ENCODE results near the gene OGDH. TPM values are rescaled to one million over a fixed set of nuclear protein-coding genes. Genes with fewer than 3 reads are reported as not detected.

Gene OGDH
- total RNA-seq, 3 donors from 2014 or later (not counting 1 experiment from before 2014, with no cell fraction given): 69.2 to 86.7 (median 81.4) TPM

- no peak for ATAC-seq
- WGBS (ENCODE audit: insufficient coverage): 100% methylated on average over 1 of the region's 1 CpG
- Histone ChIP-seq H3K27me3 (ENCODE audit: control insufficient read depth, insufficient read depth, low read length) (no peaks in the 10 kb centered on the region), H3K27ac (ENCODE audit: low read length) (no peak overlapping the region), H3K4me3 (ENCODE audit: low read length) (no peak overlapping the region), H3K9me3 (ENCODE audit: control insufficient read depth, insufficient read depth, low read length) (no peaks in the 10 kb centered on the region), H3K4me1 (ENCODE audit: control insufficient read depth, insufficient read depth, low read length) (no peaks in the 10 kb centered on the region), H3K36me3 (ENCODE audit: control insufficient read depth, insufficient read depth, low read length) (no peaks in the 10 kb centered on the region)
- H3K9me3 Mint-ChIP-seq: no peaks in the 10 kb centered on the region
- TF ChIP-seq, protein P1, sequence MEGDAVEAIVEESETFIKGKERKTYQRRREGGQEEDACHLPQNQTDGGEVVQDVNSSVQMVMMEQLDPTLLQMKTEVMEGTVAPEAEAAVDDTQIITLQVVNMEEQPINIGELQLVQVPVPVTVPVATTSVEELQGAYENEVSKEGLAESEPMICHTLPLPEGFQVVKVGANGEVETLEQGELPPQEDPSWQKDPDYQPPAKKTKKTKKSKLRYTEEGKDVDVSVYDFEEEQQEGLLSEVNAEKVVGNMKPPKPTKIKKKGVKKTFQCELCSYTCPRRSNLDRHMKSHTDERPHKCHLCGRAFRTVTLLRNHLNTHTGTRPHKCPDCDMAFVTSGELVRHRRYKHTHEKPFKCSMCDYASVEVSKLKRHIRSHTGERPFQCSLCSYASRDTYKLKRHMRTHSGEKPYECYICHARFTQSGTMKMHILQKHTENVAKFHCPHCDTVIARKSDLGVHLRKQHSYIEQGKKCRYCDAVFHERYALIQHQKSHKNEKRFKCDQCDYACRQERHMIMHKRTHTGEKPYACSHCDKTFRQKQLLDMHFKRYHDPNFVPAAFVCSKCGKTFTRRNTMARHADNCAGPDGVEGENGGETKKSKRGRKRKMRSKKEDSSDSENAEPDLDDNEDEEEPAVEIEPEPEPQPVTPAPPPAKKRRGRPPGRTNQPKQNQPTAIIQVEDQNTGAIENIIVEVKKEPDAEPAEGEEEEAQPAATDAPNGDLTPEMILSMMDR (IDR thresholded peaks at IDR 0.05): no peak
- H3K27ac Mint-ChIP-seq: no peak overlapping the region
- H3K4me1 Mint-ChIP-seq: peaks cover 7 to 17% of the 10 kb centered on the region in 2 donors
- H3K27me3 Mint-ChIP-seq (ENCODE audit: low read depth in 2 of 2): no peaks in the 10 kb centered on the region
- H3K4me3 Mint-ChIP-seq: no peak overlapping the region
- intact Hi-C loops (cut with micrococcal nuclease): loop anchor here (10.0 kb wide), 1 partner anchor 109 kb away; no protein-coding TSS in a partner anchor
- no peak for DNase-seq
- no peaks in the 10 kb centered on the region for H3K36me3 Mint-ChIP-seq
These were observed 137.3 kb downstream of the OGDH start for GRCh38 chr7:44743750-44744149.

DNA sequence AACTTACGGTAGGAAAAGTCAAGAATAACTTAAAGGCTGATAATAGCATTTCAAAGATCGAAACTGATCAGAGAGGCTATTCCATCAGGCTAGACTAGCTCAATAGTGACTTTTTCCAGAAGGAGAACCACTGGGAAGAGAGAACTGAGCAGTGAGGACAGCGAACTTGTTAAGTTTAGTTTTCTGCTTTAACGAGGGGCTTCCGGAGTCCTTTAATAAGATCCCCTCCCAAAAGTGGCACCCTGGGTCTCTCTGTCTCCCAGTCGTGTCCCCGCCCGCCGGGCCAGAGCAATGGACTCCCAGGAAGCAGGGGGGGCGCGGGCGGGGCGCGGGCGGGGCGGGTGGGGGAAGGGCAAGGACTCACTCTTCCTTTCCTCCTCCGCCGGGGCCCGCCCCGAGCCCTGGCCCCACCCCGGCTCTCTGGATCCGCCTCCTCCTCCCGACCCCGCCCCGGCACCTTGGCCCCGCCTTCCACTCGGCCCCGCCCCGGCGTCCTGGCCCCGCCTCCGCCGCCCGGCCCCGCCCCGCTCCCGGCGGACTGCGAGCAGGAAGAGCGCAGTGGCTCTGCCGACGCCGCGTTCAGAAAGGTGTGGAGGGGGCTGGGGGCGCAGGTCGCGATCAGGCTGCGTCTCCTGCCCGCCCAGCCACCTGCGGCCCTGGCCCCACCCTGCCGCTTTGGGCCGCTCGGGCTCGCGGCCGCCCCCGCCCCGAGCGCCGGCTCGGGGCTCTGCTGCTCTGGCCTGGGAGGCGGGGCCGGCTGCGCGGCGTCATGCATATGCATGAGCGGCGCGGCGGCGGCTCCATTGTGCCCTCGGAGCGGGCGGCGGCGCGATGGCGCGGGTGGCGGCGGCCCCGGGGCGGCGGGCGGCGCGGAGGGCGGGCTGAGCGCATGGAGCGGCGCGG, 141.9 kb downstream of the OGDH start, which contains the start of gene ZMIZ2:
Gene ZMIZ2, plus strand, starts transcription at position 803 of the 903 bp plus-strand sequence. CDS start 7,403 bp downstream, outside the sequence.
- Histone ChIP-seq H3K27ac (ENCODE audit: low read length) (peak within 1 kb of the TSS; percentile 77), H3K36me3 (ENCODE audit: control insufficient read depth, insufficient read depth, low read length) (no peaks in the 10 kb centered on the region), H3K27me3 (ENCODE audit: control insufficient read depth, insufficient read depth, low read length) (no peaks in the 10 kb centered on the region), H3K4me3 (ENCODE audit: low read length) (peak within 1 kb of the TSS; percentile 78), H3K9me3 (ENCODE audit: control insufficient read depth, insufficient read depth, low read length) (no peaks in the 10 kb centered on the region), H3K4me1 (ENCODE audit: control insufficient read depth, insufficient read depth, low read length) (peaks cover 31% of the 10 kb centered on the region)
- WGBS (ENCODE audit: insufficient coverage): 1% methylated on average over 92 of the region's 92 CpGs
- Mint-ChIP-seq H3K4me3 (peak within 1 kb of the TSS; percentile 94), H3K27me3 (ENCODE audit: low read depth in 2 of 2) (no peaks in the 10 kb centered on the region), H3K9me3 (no peaks in the 10 kb centered on the region), H3K4me1 (peaks cover 37 to 48% of the 10 kb centered on the region in 2 donors), H3K36me3 (no peaks in the 10 kb centered on the region), H3K27ac (peak within 1 kb of the TSS; percentile 85 to 96)
- DNase-seq (peak; percentile 93 to 94), ATAC-seq (peak; percentile 89 to 97 (median 93))
- intact Hi-C loops (cut with micrococcal nuclease): loop anchor here (1.0 to 10.0 kb wide), 4 partner anchors 49 to 166 kb away; partner anchors contain the start of genes H2AZ2 and TMED4
- TF ChIP-seq, protein P1 (IDR thresholded peaks at IDR 0.05): no peak

GRCh38 chr7:44748948-44749731, 142.7 kb downstream of the OGDH start:
- ATAC-seq (no peak), DNase-seq (peak in 1 of 2 donors; percentile 48)
- Mint-ChIP-seq H3K4me1 (peaks cover 37 to 47% of the 10 kb centered on the region in 2 donors), H3K36me3 (no peaks in the 10 kb centered on the region), H3K27ac (peak overlapping the region; percentile 85 to 96), H3K27me3 (ENCODE audit: low read depth in 2 of 2) (no peaks in the 10 kb centered on the region), H3K4me3 (peak overlapping the region; percentile 94), H3K9me3 (no peaks in the 10 kb centered on the region)
- 1% methylated on average over 60 of the region's 60 CpGs for WGBS (ENCODE audit: insufficient coverage)
- H3K4me1 ChIP-seq (ENCODE audit: control insufficient read depth, insufficient read depth, low read length): peaks cover 36% of the 10 kb centered on the region
- H3K27me3 ChIP-seq (ENCODE audit: control insufficient read depth, insufficient read depth, low read length): no peaks in the 10 kb centered on the region
- H3K36me3 ChIP-seq (ENCODE audit: control insufficient read depth, insufficient read depth, low read length): no peaks in the 10 kb centered on the region
- peak overlapping the region; percentile 65 for H3K27ac ChIP-seq (ENCODE audit: low read length)
- intact Hi-C loops (cut with micrococcal nuclease): loop anchor here (1.0 to 10.0 kb wide), 4 partner anchors 48 to 167 kb away; partner anchors contain the start of genes H2AZ2 and TMED4
- H3K9me3 ChIP-seq (ENCODE audit: control insufficient read depth, insufficient read depth, low read length): no peaks in the 10 kb centered on the region
- TF ChIP-seq, protein P1 (IDR thresholded peaks at IDR 0.05): no peak
- peak overlapping the region; percentile 78 for H3K4me3 ChIP-seq (ENCODE audit: low read length)

Measured in natural killer cell (primary cell).